Measurements from ENCODE around the gene VPS39.
"Not testable (repeated sequence)": the region's sequence is repeated elsewhere in the genome, so short reads cannot be mapped to it uniquely, and the experiment has no call there.

The VPS39 gene

GRCh38 chr15:42207674-42208579 is at the start of gene VPS39:
VPS39 (minus strand) TSS chr15:42208304; CDS start chr15:42208153, 151 bp downstream.
- DNase-seq: peak; percentile 66

- no peak for DNase-seq
Measured at GRCh38 chr15:42253300-42253699, 45.2 kb upstream of the VPS39 start.

- DNase-seq: no peak
Measured at GRCh38 chr15:42240823-42241222, 32.7 kb upstream of the VPS39 start.

- DNase-seq: no peak
Measured at GRCh38 chr15:42239528-42240182, 31.6 kb upstream of the VPS39 start.

GRCh38 chr15:42233107-42233506 is 25.0 kb upstream of the VPS39 start:
- no peak for DNase-seq

- DNase-seq: no peak
Measured at GRCh38 chr15:42232606-42233005, 24.5 kb upstream of the VPS39 start.

GRCh38 chr15:42231088-42231487 is 23.0 kb upstream of the VPS39 start:
- no peak for DNase-seq

GRCh38 chr15:42228981-42229380 is 20.9 kb upstream of the VPS39 start:
- DNase-seq: not testable (repeated sequence)

GRCh38 chr15:42228036-42228435 is 19.9 kb upstream of the VPS39 start:
- no peak for DNase-seq

GRCh38 chr15:42226648-42227047 is 18.5 kb upstream of the VPS39 start:
- no peak for DNase-seq

GRCh38 chr15:42220216-42220615 is 12.1 kb upstream of the VPS39 start:
- DNase-seq: no peak

GRCh38 chr15:42218953-42219592 is 11.0 kb upstream of the VPS39 start:
- no peak for DNase-seq

- no peak for DNase-seq
Measured at GRCh38 chr15:42217568-42217967, 9.5 kb upstream of the VPS39 start.

GRCh38 chr15:42215913-42216829 is 8.1 kb upstream of the VPS39 start:
- DNase-seq: no peak

- no peak for DNase-seq
Measured at GRCh38 chr15:42214600-42214999, 6.5 kb upstream of the VPS39 start.

GRCh38 chr15:42213511-42213910 is 5.4 kb upstream of the VPS39 start:
- DNase-seq: no peak

GRCh38 chr15:42210696-42211095 is 2.6 kb upstream of the VPS39 start:
- DNase-seq: no peak

- DNase-seq: no peak
Measured at GRCh38 chr15:42206406-42206805, 1.7 kb downstream of the VPS39 start.

GRCh38 chr15:42203891-42204290 is 4.2 kb downstream of the VPS39 start:
- DNase-seq: no peak

- DNase-seq: no peak
Measured at GRCh38 chr15:42202653-42203052, 5.5 kb downstream of the VPS39 start.

GRCh38 chr15:42201801-42202200 is 6.3 kb downstream of the VPS39 start:
- DNase-seq: no peak

- DNase-seq: no peak
Measured at GRCh38 chr15:42199126-42199525, 9.0 kb downstream of the VPS39 start.

GRCh38 chr15:42198516-42198915 is 9.6 kb downstream of the VPS39 start:
- no peak for DNase-seq
